K562 (cell line): ENCODE results near the gene SLC13A3. TPM values are rescaled to one million over a fixed set of nuclear protein-coding genes. Genes with fewer than 3 reads are reported as not detected.

Experiments used
- ATAC-seq: fragments of 200-7000 bp; cut with Tn5 transposase; 3 replicates; pipeline ENCODE4 v1.9.1; 2020; ENCODE audit warnings: moderate library complexity
- BruUV-seq: library from RNA; stranded (reverse); fragments of 400-500 nt; replicated peaks from 2 replicates; lab custom pipeline; 2021; lab: Mats Ljungman, UMichigan
- CTCF ChIA-PET: fragments of 300-600 bp; formaldehyde crosslinking; extraction: SDS; loops from one replicate; lab custom pipeline; 2021; ENCODE audit warnings: low intra/inter-chr PET ratio; lab: Yijun Ruan, JAX
- POLR2A ChIA-PET: fragments of 300-600, 350-650 bp; sonication (Branson Sonifier 250); formaldehyde crosslinking; extraction: SDS; loops from one replicate; lab custom pipeline; 2021; ENCODE audit warnings: antibody characterized with exemption, inconsistent platforms; lab: Yijun Ruan, JAX
- DNase-seq, 4 experiments: peaks; one replicate each; pipeline versions ENCODE4 v3.0.0 to v3.0.0-alpha.2; 2011 to 2018; ENCODE audit warnings: low spot score in 3 of 4, mixed read lengths in 3 of 4; ENCODE audit errors: extremely low read depth in 1 of 4
- FAIRE-seq: peaks from 2 replicates; lab custom pipeline; 2011; peaks lifted over from hg19 to GRCh38; lab: Jason Lieb, UNC
- H2AFZ ChIP-seq: 2 replicates; pipeline ENCODE4 v1.6.0; 2011; ENCODE audit warnings: low read depth, low read length, control low read depth, inconsistent platforms
- H3K27ac ChIP-seq: fragments of 200-600 bp; 3 replicates; pipeline ENCODE4 v1.8.0; 2011; ENCODE audit warnings: low read depth, mild to moderate bottlenecking, control low read depth, inconsistent platforms, low read length, moderate library complexity, mixed read lengths; ENCODE audit errors: extremely low read depth
- H3K27me3 ChIP-seq, 2 experiments: fragments of 300-600 bp in 1 of 2; 2 replicates in 1 of 2; 3 replicates in 1 of 2; pipeline versions ENCODE4 v1.6.0 to v1.8.0; 2011; ENCODE audit warnings: inconsistent platforms in 2 of 2, low read length in 2 of 2, mild to moderate bottlenecking in 1 of 2, mixed read lengths in 1 of 2, moderate library complexity in 1 of 2; ENCODE audit not compliant: control insufficient read depth in 2 of 2, insufficient read depth in 2 of 2
- H3K36me3 ChIP-seq: fragments of 300-600 bp; 3 replicates; pipeline ENCODE4 v1.8.0; 2011; ENCODE audit warnings: mild to moderate bottlenecking, low read length, inconsistent platforms; ENCODE audit not compliant: control insufficient read depth, insufficient read depth
- H3K4me1 ChIP-seq, 2 experiments: fragments of 200-600 bp in 1 of 2; replicated peaks in 1 of 2; 2 replicates in 1 of 2; 3 replicates in 1 of 2; pipeline versions ENCODE4 v1.5.1 to v1.8.0; 2011; ENCODE audit warnings: inconsistent platforms in 2 of 2, low read length in 2 of 2, mild to moderate bottlenecking in 1 of 2, mixed read lengths in 1 of 2, moderate library complexity in 1 of 2; ENCODE audit not compliant: control insufficient read depth in 2 of 2, insufficient read depth in 2 of 2
- H3K4me2 ChIP-seq: 2 replicates; pipeline ENCODE4 v1.6.1; 2011; ENCODE audit warnings: low read length, control low read depth, inconsistent platforms, mixed read lengths; ENCODE audit not compliant: insufficient read depth
- H3K4me3 ChIP-seq: fragments of 200-600 bp; sonication (generic), shearing (Covaris generic); 2 replicates; pipeline ENCODE4 v1.5.1; 2016; ENCODE audit warnings: control low read depth, inconsistent platforms
- H3K79me2 ChIP-seq: fragments of 200-600 bp; 3 replicates; pipeline ENCODE4 v1.8.0; 2011; ENCODE audit warnings: low read length, inconsistent platforms; ENCODE audit not compliant: control insufficient read depth, insufficient read depth
- H3K9ac ChIP-seq, 2 experiments: 2 replicates each; pipeline versions ENCODE4 v1.6.0 to v1.6.1; 2011; ENCODE audit warnings: low read depth in 2 of 2, low read length in 2 of 2, control low read depth in 1 of 2, inconsistent platforms in 1 of 2, mild to moderate bottlenecking in 1 of 2, mixed read lengths in 1 of 2; ENCODE audit not compliant: insufficient read depth in 1 of 2
- H3K9me1 ChIP-seq: one replicate; pipeline ENCODE4 v1.6.0; 2011; ENCODE audit warnings: inconsistent platforms, mild to moderate bottlenecking, low read length, moderate library complexity; ENCODE audit not compliant: control insufficient read depth, insufficient read depth
- H3K9me3 ChIP-seq: replicated peaks from 2 replicates; pipeline ENCODE4 v1.5.1; 2011; ENCODE audit warnings: low read depth, low read length, inconsistent platforms; ENCODE audit not compliant: control insufficient read depth, insufficient read depth
- H4K20me1 ChIP-seq: replicated peaks from 2 replicates; pipeline ENCODE4 v1.6.1; 2011; ENCODE audit warnings: low read length, inconsistent platforms, mixed read lengths; ENCODE audit not compliant: control insufficient read depth, insufficient read depth
- BMI1 ChIP-seq: fragments of 150-350 bp; IDR thresholded peaks from 2 replicates; pipeline ENCODE4 v1.6.1; 2014; ENCODE audit warnings: low read length
- CBFA2T3 ChIP-seq: fragments of 450-650 bp; IDR thresholded peaks from 2 replicates; pipeline ENCODE4 v1.6.1; 2017
- CBFB ChIP-seq: sonication (generic); formaldehyde crosslinking; IDR thresholded peaks from 2 replicates; pipeline ENCODE4 v1.4.0; 2020; ENCODE audit warnings: mild to moderate bottlenecking, missing genetic modification reagents
- CEBPB ChIP-seq: fragments of 450-650 bp; IDR thresholded peaks from 2 replicates; pipeline ENCODE4 v1.6.1; 2016; ENCODE audit warnings: missing genetic modification characterization, missing compliant biosample characterization
- FOXJ2 ChIP-seq: fragments of 200-800 bp; sonication (Bioruptor generic); IDR thresholded peaks from 2 replicates; pipeline ENCODE4 v1.6.1; 2016; ENCODE audit warnings: missing genetic modification characterization, missing compliant biosample characterization
- GMEB1 ChIP-seq: fragments of 250-450 bp; sonication (Bioruptor Pico); IDR thresholded peaks from 2 replicates; pipeline ENCODE4 v1.4.0; 2020; ENCODE audit warnings: mild to moderate bottlenecking
- HNRNPLL ChIP-seq: fragments of 200-400 bp; formaldehyde crosslinking; IDR thresholded peaks from 2 replicates; pipeline ENCODE4 v1.6.1; 2017; ENCODE audit warnings: low read length, low read depth, mild to moderate bottlenecking; ENCODE audit not compliant: poor library complexity, severe bottlenecking
- HOXB6 ChIP-seq: fragments of 250-450 bp; sonication (Bioruptor Pico); IDR thresholded peaks from 2 replicates; pipeline ENCODE4 v1.5.1; 2022; ENCODE audit warnings: mild to moderate bottlenecking, borderline replicate concordance
- MBD2 ChIP-seq: sonication (generic); IDR thresholded peaks from 2 replicates; pipeline ENCODE4 v1.6.1; 2016; ENCODE audit warnings: low read depth, borderline replicate concordance
- MCM3 ChIP-seq: fragments of 450-650 bp; IDR thresholded peaks from 2 replicates; pipeline ENCODE4 v1.6.1; 2016
- MYC ChIP-seq, 2 experiments: fragments of 250-450 bp in 1 of 2; sonication (Bioruptor Pico) in 1 of 2; IDR thresholded peaks; 2 replicates each; pipeline versions ENCODE4 v1.5.1 to v1.6.1; 2012 to 2021; ENCODE audit warnings: low read depth in 2 of 2, borderline replicate concordance in 1 of 2, improper control_type of control experiment in 1 of 2, low read length in 1 of 2, mild to moderate bottlenecking in 1 of 2, moderate library complexity in 1 of 2
- PYGO2 ChIP-seq: fragments of 450-650 bp; IDR thresholded peaks from 2 replicates; pipeline ENCODE4 v1.6.1; 2016; ENCODE audit warnings: mild to moderate bottlenecking, missing genetic modification characterization, moderate library complexity, missing compliant biosample characterization
- SRSF3 ChIP-seq: fragments of 200-400 bp; formaldehyde crosslinking; IDR thresholded peaks from 2 replicates; pipeline ENCODE4 v1.6.1; 2016; ENCODE audit warnings: mild to moderate bottlenecking, low read length, moderate library complexity; ENCODE audit not compliant: insufficient read depth
- ZBTB34 ChIP-seq: fragments of 250-450 bp; sonication (Bioruptor Pico); IDR thresholded peaks from 2 replicates; pipeline ENCODE4 v1.8.0; 2021; ENCODE audit warnings: mild to moderate bottlenecking, moderate library complexity
- ZNF282 ChIP-seq: sonication (generic); formaldehyde crosslinking; IDR thresholded peaks from 2 replicates; pipeline ENCODE4 v1.8.1; 2023; ENCODE audit warnings: missing genetic modification reagents
- ZSCAN32 ChIP-seq: fragments of 450-650 bp; formaldehyde crosslinking; IDR thresholded peaks from 2 replicates; pipeline ENCODE4 v1.4.0; 2020; ENCODE audit warnings: mild to moderate bottlenecking, moderate library complexity
- WGBS: fragments of 100-300 bp; shearing (Covaris generic); methylation state at CpG from one replicate; pipeline ENCODE4 v1.1.6; 2016; ENCODE audit warnings: low coverage, mixed read lengths; ENCODE audit not compliant: insufficient coverage; ENCODE audit errors: missing lambda C conversion rate; 5-methylcytosine and 5-hydroxymethylcytosine counted together
- in situ Hi-C: fragments of 300-500 bp; cut with MboI; formaldehyde crosslinking; loops from 4 replicates; pipeline ENCODE4 v1.15.0; 2018; ENCODE audit warnings: inconsistent platforms, mixed read lengths
- intact Hi-C: fragments of 100-400 bp; cut with micrococcal nuclease; formaldehyde crosslinking; loops from 2 replicates; pipeline ENCODE4 v1.14.2; 2022
- polyA plus RNA-seq, 8 experiments: library from polyadenylated mRNA; depleted of rRNA in 4 of 8; stranded (reverse) in 5 of 8; unstranded in 3 of 8; fragments of >200 nt; fragmentation: Nextera tagmentation in 2 of 8; fragmentation: Illumina TruSeq in 1 of 8; extraction: Ambion mirVana in 2 of 8; extraction: Trizol in 1 of 8; gene quantifications; 2 replicates each; pipeline versions ENCODE4 v1.2.1 to v1.2.3, GENCODE V29; 2011 to 2014; ENCODE audit warnings: inconsistent platforms in 1 of 8, missing spikeins in 1 of 8
- total RNA-seq, 7 experiments: library from RNA; depleted of rRNA in 6 of 7; stranded (reverse); fragments of >200 nt in 6 of 7; fragmentation: Illumina TruSeq in 2 of 7; extraction: Trizol in 2 of 7; gene quantifications; 2 replicates each; pipeline versions ENCODE4 v1.2.1 to v1.2.3, GENCODE V29; 2011 to 2021; ENCODE audit warnings: low replicate concordance in 1 of 7
- TF ChIP-seq, protein P1 (sequence below): sonication (generic); IDR thresholded peaks from 2 replicates; pipeline ENCODE4 v1.6.1; 2016
- TF ChIP-seq, protein P2 (sequence below): fragments of 250-450 bp; sonication (Bioruptor Pico); IDR thresholded peaks from 2 replicates; pipeline ENCODE4 v1.4.0; 2020

SLC13A3 gene
- total and polyA plus RNA-seq, 9 of the 15 experiments (the other 6 are each of a cell fraction or from before 2014, with no cell fraction given), result 5.5 to 16.4 (median 8.5) TPM

DNA sequence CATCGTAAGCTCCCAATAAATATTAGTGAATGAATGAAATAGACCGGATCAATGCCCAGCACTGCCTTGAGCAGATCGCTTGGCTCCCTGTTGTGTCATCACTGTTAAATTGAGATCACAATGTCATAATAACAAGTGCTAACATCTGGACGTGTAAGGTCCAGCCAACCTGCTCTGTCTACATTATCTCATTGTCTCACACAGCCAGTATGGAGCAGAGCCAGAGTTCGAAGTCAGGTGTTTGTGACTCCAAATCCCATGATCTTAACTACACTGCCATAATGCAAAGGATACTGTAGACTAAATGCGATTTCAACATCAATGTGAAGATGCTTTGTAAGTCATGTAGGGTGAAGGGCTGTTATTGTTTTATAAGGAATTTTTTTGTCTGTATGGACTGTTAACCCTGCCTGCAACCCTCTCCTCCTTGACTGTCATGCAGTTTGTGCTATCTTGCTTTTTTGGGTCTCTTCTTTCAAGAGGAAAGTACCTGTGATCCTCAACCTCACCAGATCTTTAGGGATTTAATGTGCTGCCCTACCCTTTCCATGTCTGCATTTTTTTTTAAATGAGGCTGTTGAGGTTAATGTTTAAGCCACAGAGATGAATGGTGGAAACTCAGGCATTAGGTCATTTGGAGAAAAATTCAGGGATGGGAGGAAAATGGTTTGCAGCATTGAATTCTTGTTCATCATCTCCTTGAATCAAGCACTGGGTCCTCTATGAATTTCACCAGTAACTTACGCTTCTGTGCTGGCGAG, 51.9 kb downstream of the SLC13A3 start:
- Histone ChIP-seq H3K79me2 (no peaks in the 10 kb centered on the region), H4K20me1 (no peaks in the 10 kb centered on the region), H3K4me2 (peak overlapping the region; percentile 12; the same call in 1 of the 2 replicates), H3K36me3 (no peaks in the 10 kb centered on the region), H3K9me3 (no peaks in the 10 kb centered on the region), H3K9ac (no peak overlapping the region), H3K4me1 (no peaks in the 10 kb centered on the region; a peak in 2 of 5 replicates), H3K27me3 (no peaks in the 10 kb centered on the region), H3K4me3 (no peak overlapping the region), H3K27ac (no peak overlapping the region), H3K9me1 (no peaks in the 10 kb centered on the region), H2AFZ (no peak overlapping the region)
- ChIA-PET POLR2A (no interaction called here), CTCF (no interaction called here)
- DNase-seq (peak in 2 of 4 experiments; percentile 23 to 49), ATAC-seq (peak; percentile 48), FAIRE-seq (peak; percentile 26)
- 39% methylated on average over 8 of the region's 8 CpGs for WGBS
- in situ Hi-C loops (no loop called here), intact Hi-C loops (no loop called here)
- BruUV-seq, result no TSS peak
- TF ChIP-seq, protein P1, sequence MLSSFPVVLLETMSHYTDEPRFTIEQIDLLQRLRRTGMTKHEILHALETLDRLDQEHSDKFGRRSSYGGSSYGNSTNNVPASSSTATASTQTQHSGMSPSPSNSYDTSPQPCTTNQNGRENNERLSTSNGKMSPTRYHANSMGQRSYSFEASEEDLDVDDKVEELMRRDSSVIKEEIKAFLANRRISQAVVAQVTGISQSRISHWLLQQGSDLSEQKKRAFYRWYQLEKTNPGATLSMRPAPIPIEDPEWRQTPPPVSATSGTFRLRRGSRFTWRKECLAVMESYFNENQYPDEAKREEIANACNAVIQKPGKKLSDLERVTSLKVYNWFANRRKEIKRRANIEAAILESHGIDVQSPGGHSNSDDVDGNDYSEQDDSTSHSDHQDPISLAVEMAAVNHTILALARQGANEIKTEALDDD, result no peak
- TF ChIP-seq SRSF3 (no peak), ZSCAN32 (CRISPR knock-in tag) (no peak), MCM3 (no peak), HOXB6 (CRISPR knock-in tag) (no peak), CBFA2T3 (peak; percentile 78), MBD2 (no peak), HNRNPLL (no peak), GMEB1 (CRISPR knock-in tag) (no peak), BMI1 (no peak), MYC (IDR thresholded peaks at IDR 0.05; ENCODE audit: low read depth, low read length) (no peak), MYC (CRISPR knock-in tag; IDR thresholded peaks at IDR 0.05; ENCODE audit: borderline replicate concordance, low read depth) (no peak), ZBTB34 (CRISPR knock-in tag) (no peak), PYGO2 (tag) (no peak), FOXJ2 (peak; percentile 66; the same call in 1 of the 2 replicates), CEBPB (tag) (peak; percentile 61; the same call in 1 of the 2 replicates), ZNF282 (no peak), CBFB (CRISPR knock-in tag) (no peak)
- TF ChIP-seq, protein P2, sequence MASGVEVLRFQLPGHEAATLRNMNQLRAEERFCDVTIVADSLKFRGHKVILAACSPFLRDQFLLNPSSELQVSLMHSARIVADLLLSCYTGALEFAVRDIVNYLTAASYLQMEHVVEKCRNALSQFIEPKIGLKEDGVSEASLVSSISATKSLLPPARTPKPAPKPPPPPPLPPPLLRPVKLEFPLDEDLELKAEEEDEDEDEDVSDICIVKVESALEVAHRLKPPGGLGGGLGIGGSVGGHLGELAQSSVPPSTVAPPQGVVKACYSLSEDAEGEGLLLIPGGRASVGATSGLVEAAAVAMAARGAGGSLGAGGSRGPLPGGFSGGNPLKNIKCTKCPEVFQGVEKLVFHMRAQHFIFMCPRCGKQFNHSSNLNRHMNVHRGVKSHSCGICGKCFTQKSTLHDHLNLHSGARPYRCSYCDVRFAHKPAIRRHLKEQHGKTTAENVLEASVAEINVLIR (CRISPR knock-in tag), result no peak
